CD4-positive, CD25-positive, alpha-beta regulatory T cell (primary cell): ENCODE data around the gene DCPS. TPM values are rescaled to one million over a fixed set of nuclear protein-coding genes. Genes with fewer than 3 reads are reported as not detected.

Source experiments
- ATAC-seq, 2 donors: fragments of 150-1000 bp; cut with Tn5 transposase; one replicate each; pipeline ENCODE4 v1.10.0; 2021; ENCODE audit warnings: low read depth in 2 of 2, moderate number of reproducible peaks in 2 of 2, moderate library complexity in 1 of 2
- DNase-seq, 3 donors: peaks; one replicate each; pipeline versions ENCODE4 v3.0.0 to v3.0.0-alpha.2; 2012 to 2022; ENCODE audit warnings: mixed read lengths in 1 of 3
- H3K27ac ChIP-seq: one replicate; pipeline ENCODE4 v1.7.0; 2013; ENCODE audit warnings: mild to moderate bottlenecking, low read length; ENCODE audit not compliant: insufficient read depth, poor library complexity, severe bottlenecking
- H3K27me3 ChIP-seq: one replicate; pipeline ENCODE4 v1.7.0; 2013; ENCODE audit warnings: low read length; ENCODE audit not compliant: control insufficient read depth, insufficient read depth
- H3K36me3 ChIP-seq: one replicate; pipeline ENCODE4 v1.7.0; 2013; ENCODE audit warnings: mild to moderate bottlenecking, low read length, moderate library complexity; ENCODE audit not compliant: control insufficient read depth, insufficient read depth
- H3K4me1 ChIP-seq: 2 replicates; pipeline ENCODE4 v1.7.0; 2013; ENCODE audit warnings: mild to moderate bottlenecking, low read length; ENCODE audit not compliant: insufficient read depth, control insufficient read depth, poor library complexity, severe bottlenecking
- H3K4me3 ChIP-seq: one replicate; pipeline ENCODE4 v1.7.0; 2013; ENCODE audit warnings: low read depth, mild to moderate bottlenecking, low read length, moderate library complexity
- H3K9me3 ChIP-seq, 2 experiments: 1 replicate in 1 of 2; 2 replicates in 1 of 2; pipeline ENCODE4 v1.7.0; 2013; ENCODE audit warnings: low read length in 2 of 2, mild to moderate bottlenecking in 1 of 2, moderate library complexity in 1 of 2; ENCODE audit not compliant: control insufficient read depth in 2 of 2
- H3K27ac Mint-ChIP-seq, 3 donors: one replicate each; pipeline ENCODE4 v1.8.0; 2020 to 2022; ENCODE audit warnings: mild to moderate bottlenecking in 3 of 3, mixed read lengths in 3 of 3, moderate library complexity in 2 of 3
- H3K27me3 Mint-ChIP-seq: one replicate; pipeline ENCODE4 v1.8.0; 2022; ENCODE audit warnings: mild to moderate bottlenecking, mixed read lengths
- H3K36me3 Mint-ChIP-seq: one replicate; pipeline ENCODE4 v1.8.0; 2020; ENCODE audit warnings: mixed read lengths
- H3K4me1 Mint-ChIP-seq, 4 donors: one replicate each; pipeline ENCODE4 v1.8.0; 2020 to 2022; ENCODE audit warnings: mixed read lengths in 4 of 4, mild to moderate bottlenecking in 1 of 4
- H3K4me3 Mint-ChIP-seq, 4 donors: one replicate each; pipeline ENCODE4 v1.8.0; 2020 to 2022; ENCODE audit warnings: mild to moderate bottlenecking in 4 of 4, mixed read lengths in 4 of 4, moderate library complexity in 3 of 4
- H3K9me3 Mint-ChIP-seq, 7 donors: one replicate each; pipeline ENCODE4 v1.8.0; 2020 to 2022; ENCODE audit warnings: mixed read lengths in 7 of 7, mild to moderate bottlenecking in 3 of 7, moderate library complexity in 2 of 7
- polyA plus RNA-seq, 4 donors: library from polyadenylated mRNA; unstranded; fragments of 300-500 nt; fragmentation: Illumina TruSeq; gene quantifications; one replicate each; pipeline ENCODE4 v1.2.3, GENCODE V29; 2021
- total RNA-seq: library from RNA; stranded (reverse); gene quantifications from one replicate; pipeline ENCODE4 v1.2.3, GENCODE V29; 2022

Gene DCPS
- total and polyA plus RNA-seq, 5 donors from 2014 or later: 18.1 to 57.6 (median 47.7) TPM

GRCh38 chr11:126355324-126355925 is 51.6 kb downstream of the DCPS start, which contains the start of gene ST3GAL4:
Gene ST3GAL4, plus strand, starts transcription at chr11:126355686. Its CDS starts 50,470 bp downstream, at chr11:126406156.
- peak within 1 kb of the TSS; percentile 75 for H3K4me3 ChIP-seq
- no peak within 1 kb of the TSS for H3K27ac ChIP-seq

GRCh38 chr11:126355926-126356897 is 52.4 kb downstream of the DCPS start:
- no peaks in the 10 kb centered on the region for H3K9me3 Mint-ChIP-seq
- no peaks in the 10 kb centered on the region for H3K27me3 ChIP-seq
- peak overlapping the region in 1 of 3 donors; percentile 46 for H3K27ac Mint-ChIP-seq
- H3K36me3 ChIP-seq: no peaks in the 10 kb centered on the region
- DNase-seq: peak in 1 of 3 donors; percentile 24
- peaks cover 0 to 40% (median 12%) of the 10 kb centered on the region in 4 donors for H3K4me1 Mint-ChIP-seq
- H3K36me3 Mint-ChIP-seq: no peaks in the 10 kb centered on the region
- H3K27me3 Mint-ChIP-seq: no peaks in the 10 kb centered on the region
- peaks cover 18% of the 10 kb centered on the region for H3K4me1 ChIP-seq
- ATAC-seq: peak in 1 of 2 donors; percentile 14
- no peaks in the 10 kb centered on the region for H3K9me3 ChIP-seq
- no peak overlapping the region for H3K27ac ChIP-seq
- peak overlapping the region; percentile 75 to 84 (median 79) for H3K4me3 Mint-ChIP-seq
- no peak overlapping the region for H3K4me3 ChIP-seq

More at GRCh38 chr11:126355324-126355925, 51.6 kb downstream of the DCPS start, which contains the start of gene ST3GAL4:
- ATAC-seq (peak; percentile 59), DNase-seq (peak; percentile 38 to 72 (median 46))
- H3K9me3 ChIP-seq: no peaks in the 10 kb centered on the region
- no peaks in the 10 kb centered on the region for H3K27me3 ChIP-seq
- Mint-ChIP-seq H3K9me3 (no peaks in the 10 kb centered on the region), H3K27ac (peak within 1 kb of the TSS; percentile 14 to 88 (median 29)), H3K4me3 (peak within 1 kb of the TSS; percentile 76 to 96 (median 88)), H3K36me3 (peaks cover 4% of the 10 kb centered on the region), H3K27me3 (no peaks in the 10 kb centered on the region), H3K4me1 (peaks cover 0 to 40% (median 13%) of the 10 kb centered on the region in 4 donors)
- H3K36me3 ChIP-seq: peaks cover 2% of the 10 kb centered on the region
- peaks cover 18% of the 10 kb centered on the region for H3K4me1 ChIP-seq

- H3K27me3 Mint-ChIP-seq: no peaks in the 10 kb centered on the region
- peak overlapping the region; percentile 67 to 84 (median 78) for H3K4me3 Mint-ChIP-seq
- H3K27ac Mint-ChIP-seq: peak overlapping the region in 1 of 3 donors; percentile 46
- Histone ChIP-seq H3K9me3 (no peaks in the 10 kb centered on the region), H3K4me3 (no peak overlapping the region), H3K36me3 (no peaks in the 10 kb centered on the region), H3K27me3 (no peaks in the 10 kb centered on the region), H3K27ac (no peak overlapping the region), H3K4me1 (peaks cover 18% of the 10 kb centered on the region)
- DNase-seq (no peak), ATAC-seq (no peak)
- H3K36me3 Mint-ChIP-seq: no peaks in the 10 kb centered on the region
- H3K4me1 Mint-ChIP-seq: peaks cover 0 to 40% (median 10%) of the 10 kb centered on the region in 4 donors
- H3K9me3 Mint-ChIP-seq: no peaks in the 10 kb centered on the region
These were observed 53.4 kb downstream of the DCPS start for GRCh38 chr11:126357055-126357962.

GRCh38 chr11:126357969-126358762 is 54.3 kb downstream of the DCPS start:
- Histone ChIP-seq H3K4me1 (peaks cover 18% of the 10 kb centered on the region), H3K36me3 (no peaks in the 10 kb centered on the region), H3K4me3 (no peak overlapping the region), H3K27ac (no peak overlapping the region), H3K9me3 (no peaks in the 10 kb centered on the region), H3K27me3 (no peaks in the 10 kb centered on the region)
- no peaks in the 10 kb centered on the region for H3K27me3 Mint-ChIP-seq
- peak overlapping the region; percentile 35 to 79 (median 66) for H3K4me3 Mint-ChIP-seq
- DNase-seq (no peak), ATAC-seq (no peak)
- H3K9me3 Mint-ChIP-seq: no peaks in the 10 kb centered on the region
- peaks cover 0 to 33% (median 9%) of the 10 kb centered on the region in 4 donors for H3K4me1 Mint-ChIP-seq
- no peak overlapping the region for H3K27ac Mint-ChIP-seq
- H3K36me3 Mint-ChIP-seq: no peaks in the 10 kb centered on the region

- no peaks in the 10 kb centered on the region for H3K27me3 ChIP-seq
- Mint-ChIP-seq H3K27ac (no peak overlapping the region), H3K4me3 (peak overlapping the region in 1 of 4 donors; percentile 24), H3K27me3 (no peaks in the 10 kb centered on the region), H3K36me3 (no peaks in the 10 kb centered on the region), H3K9me3 (no peaks in the 10 kb centered on the region), H3K4me1 (peaks cover 0 to 27% (median 9%) of the 10 kb centered on the region in 4 donors)
- no peak for DNase-seq
- no peaks in the 10 kb centered on the region for H3K36me3 ChIP-seq
- H3K4me1 ChIP-seq: peaks cover 15% of the 10 kb centered on the region
- ATAC-seq: no peak
- H3K27ac ChIP-seq: no peak overlapping the region
- H3K9me3 ChIP-seq: no peaks in the 10 kb centered on the region
- no peak overlapping the region for H3K4me3 ChIP-seq
These were observed 54.9 kb downstream of the DCPS start for GRCh38 chr11:126358763-126359160.

- DNase-seq (no peak), ATAC-seq (no peak)
- Mint-ChIP-seq H3K4me3 (no peak overlapping the region), H3K9me3 (no peaks in the 10 kb centered on the region), H3K27ac (no peak overlapping the region), H3K4me1 (peaks cover 0 to 21% (median 8%) of the 10 kb centered on the region in 4 donors), H3K36me3 (no peaks in the 10 kb centered on the region), H3K27me3 (no peaks in the 10 kb centered on the region)
- no peak overlapping the region for H3K27ac ChIP-seq
- H3K4me1 ChIP-seq: peaks cover 13% of the 10 kb centered on the region
- H3K36me3 ChIP-seq: no peaks in the 10 kb centered on the region
- no peak overlapping the region for H3K4me3 ChIP-seq
- H3K9me3 ChIP-seq: no peaks in the 10 kb centered on the region
- no peaks in the 10 kb centered on the region for H3K27me3 ChIP-seq
These were observed 55.7 kb downstream of the DCPS start for GRCh38 chr11:126359431-126360048.
